GM19023 (cell line): Measurements from ENCODE around the gene CPS1.

Experiments used
- ATAC-seq: cut with Tn5 transposase; IDR thresholded peaks from one replicate; pipeline ENCODE4 v1.9.1; 2021; ENCODE audit warnings: mild to moderate bottlenecking, moderate library complexity; ENCODE audit not compliant: unreplicated experiment

CPS1 gene

GRCh38 chr2:210604666-210605065 is 48.3 kb downstream of the CPS1 start:
- no peak for ATAC-seq

DNA sequence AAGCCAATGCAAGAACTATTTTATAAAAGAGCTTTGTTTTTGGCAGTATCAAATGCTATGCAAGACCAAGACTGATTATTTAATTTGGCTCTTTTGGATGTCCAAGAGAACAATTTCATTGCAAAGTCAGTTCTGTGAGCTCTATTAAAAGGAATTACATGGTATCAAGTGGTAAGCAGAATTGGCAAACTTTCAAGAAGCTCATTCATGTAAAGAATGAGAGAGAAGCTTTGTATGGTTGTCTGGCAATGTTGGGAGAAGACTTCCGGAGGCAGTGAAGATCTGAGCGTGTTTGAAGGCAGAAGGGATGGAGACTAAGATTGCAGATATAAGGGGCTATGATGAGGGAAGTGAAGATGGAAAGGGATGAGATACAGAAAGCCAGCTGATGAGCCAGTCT is 49.6 kb downstream of the CPS1 start:
- no peak for ATAC-seq

- ATAC-seq: no peak
Measured at GRCh38 chr2:210611466-210611865, 55.1 kb downstream of the CPS1 start.

DNA sequence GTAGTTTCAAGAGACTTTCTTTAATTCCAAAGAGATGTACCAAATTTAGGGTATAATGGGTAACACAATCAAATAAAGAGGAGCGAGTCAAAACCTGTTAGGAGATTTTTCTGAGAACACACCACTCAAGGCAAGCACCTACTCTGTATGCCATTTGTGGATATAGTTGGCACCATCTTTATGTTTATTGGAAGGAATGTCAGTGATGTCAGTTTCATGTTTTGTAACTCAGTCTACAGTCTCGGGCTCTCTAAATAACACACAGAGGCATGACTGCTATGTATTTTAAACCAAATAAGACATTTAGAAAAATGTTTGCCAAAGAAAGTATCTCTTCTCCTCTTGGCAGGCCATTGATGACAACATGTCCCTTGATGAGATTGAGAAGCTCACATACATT is 59.7 kb downstream of the CPS1 start:
- no peak for ATAC-seq

GRCh38 chr2:210617318-210617717 is 60.9 kb downstream of the CPS1 start:
- no peak for ATAC-seq

GRCh38 chr2:210617732-210618330 is 61.4 kb downstream of the CPS1 start:
- ATAC-seq: no peak

DNA sequence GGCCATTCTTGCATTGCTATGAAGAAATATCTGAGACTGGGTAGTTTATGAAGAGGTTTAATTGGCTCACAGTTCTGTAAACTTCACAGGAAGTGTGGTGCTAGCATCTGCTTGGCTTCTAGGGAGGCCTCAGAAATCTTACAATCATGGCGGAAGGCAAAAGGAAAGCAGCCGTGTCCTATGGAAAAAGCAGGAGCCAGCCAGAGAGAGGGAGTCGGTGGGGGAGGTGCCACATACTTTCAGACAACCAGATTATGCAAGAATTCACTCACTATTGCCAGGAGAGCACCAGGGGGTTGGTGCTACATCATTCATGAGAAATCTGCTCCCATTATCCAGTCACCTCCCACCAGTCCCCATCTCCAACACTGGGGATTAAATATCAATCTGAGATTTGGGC is 64.1 kb downstream of the CPS1 start:
- no peak for ATAC-seq

DNA sequence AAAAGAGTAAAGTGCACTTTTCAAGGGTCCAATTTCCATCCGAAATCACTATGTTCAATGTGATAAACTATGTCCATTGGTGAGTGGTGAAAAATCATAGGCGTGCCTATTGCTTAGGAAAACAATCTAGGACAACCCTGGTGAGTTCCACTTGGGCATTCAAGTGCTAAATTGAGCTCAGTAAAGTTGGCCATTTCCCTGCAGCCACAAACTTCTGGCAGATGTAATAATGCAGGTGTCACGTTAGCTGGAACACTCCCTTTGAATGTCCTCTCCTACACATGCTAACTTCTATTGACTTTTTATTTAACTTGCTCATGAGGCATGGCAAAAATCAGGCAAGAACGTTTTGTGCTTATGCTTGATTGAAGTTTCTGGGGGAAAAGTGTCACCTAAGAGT is 67.1 kb downstream of the CPS1 start:
- ATAC-seq: no peak

DNA sequence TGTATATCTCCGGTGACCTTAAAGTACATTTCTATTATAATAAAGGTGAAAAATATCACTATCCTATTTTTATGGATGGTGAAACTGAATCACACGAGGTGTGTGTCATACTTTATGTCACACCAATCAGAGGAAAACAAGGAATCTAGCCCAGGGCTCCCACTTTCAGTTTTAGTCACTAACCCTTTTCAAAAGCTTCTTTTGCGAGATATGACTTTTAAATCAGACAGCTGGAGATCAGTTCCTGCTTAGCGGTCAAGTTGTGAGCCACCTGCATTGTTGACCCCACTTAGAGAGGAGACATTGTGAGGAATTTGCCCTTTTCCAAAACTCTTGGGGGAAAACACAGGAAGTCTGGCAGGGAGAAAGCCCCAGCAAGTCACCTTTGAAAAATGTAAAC is 70.5 kb downstream of the CPS1 start:
- ATAC-seq: no peak

- ATAC-seq: no peak
Measured at GRCh38 chr2:210630873-210631560, 74.6 kb downstream of the CPS1 start.

DNA sequence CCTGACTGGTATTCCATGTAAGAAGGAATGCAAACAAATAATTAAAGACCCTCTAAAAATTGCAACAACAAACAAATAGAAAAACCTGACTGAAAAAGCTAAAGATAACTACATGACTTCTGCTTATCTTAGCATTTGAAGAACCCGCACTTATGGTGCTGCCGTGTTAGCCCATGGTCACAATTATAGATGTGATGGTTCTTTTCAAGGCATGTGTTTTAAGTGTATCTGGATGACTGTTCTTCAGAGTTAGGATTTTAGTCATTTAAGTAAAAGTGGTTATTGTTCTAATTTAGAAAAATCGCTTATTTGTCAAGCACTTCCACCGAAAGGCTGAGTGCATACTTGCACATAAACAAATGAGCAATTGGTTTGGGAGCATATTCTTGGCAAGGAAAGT is 77.3 kb downstream of the CPS1 start:
- no peak for ATAC-seq

GRCh38 chr2:210635257-210635656 is 78.9 kb downstream of the CPS1 start:
- no peak for ATAC-seq

- no peak for ATAC-seq
Measured at GRCh38 chr2:210642333-210642732, 85.9 kb downstream of the CPS1 start.

GRCh38 chr2:210647151-210647550 is 90.8 kb downstream of the CPS1 start:
- no peak for ATAC-seq

- ATAC-seq: no peak
Measured at GRCh38 chr2:210654091-210654490, 97.7 kb downstream of the CPS1 start.

DNA sequence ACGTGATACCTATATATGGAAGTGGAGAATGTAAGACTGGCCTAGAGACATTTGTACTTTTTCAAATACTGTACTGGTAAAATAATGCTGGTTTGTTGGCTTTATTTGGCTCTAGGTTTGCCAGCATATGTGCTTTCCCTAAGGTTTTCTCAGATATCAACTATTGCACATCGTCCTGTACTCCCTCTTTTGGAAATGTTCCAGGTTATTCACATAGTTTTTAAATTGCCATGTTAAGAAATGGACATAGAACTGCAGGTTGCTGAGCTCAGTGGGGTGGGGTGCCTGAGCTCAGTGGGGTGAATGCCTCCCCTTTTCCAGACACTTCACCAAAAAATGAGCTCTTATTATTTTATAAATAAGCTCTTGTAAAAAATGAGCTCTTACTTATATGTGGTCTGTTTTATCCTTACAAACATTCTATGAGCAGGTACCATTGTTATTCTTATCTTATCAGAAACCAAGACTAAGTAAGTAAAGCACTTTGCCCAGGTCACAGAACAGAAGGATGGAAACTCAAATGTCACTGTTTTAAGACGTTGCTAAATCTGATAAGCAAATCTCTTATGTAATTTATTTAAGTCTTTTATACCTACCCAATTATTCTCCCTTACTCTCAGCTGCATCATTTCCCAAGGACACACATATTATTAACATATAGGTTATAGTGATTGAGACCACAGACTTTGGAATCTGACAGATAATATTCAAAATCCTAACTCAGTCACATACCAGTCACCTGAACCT is 99.0 kb downstream of the CPS1 start:
- no peak for ATAC-seq

DNA sequence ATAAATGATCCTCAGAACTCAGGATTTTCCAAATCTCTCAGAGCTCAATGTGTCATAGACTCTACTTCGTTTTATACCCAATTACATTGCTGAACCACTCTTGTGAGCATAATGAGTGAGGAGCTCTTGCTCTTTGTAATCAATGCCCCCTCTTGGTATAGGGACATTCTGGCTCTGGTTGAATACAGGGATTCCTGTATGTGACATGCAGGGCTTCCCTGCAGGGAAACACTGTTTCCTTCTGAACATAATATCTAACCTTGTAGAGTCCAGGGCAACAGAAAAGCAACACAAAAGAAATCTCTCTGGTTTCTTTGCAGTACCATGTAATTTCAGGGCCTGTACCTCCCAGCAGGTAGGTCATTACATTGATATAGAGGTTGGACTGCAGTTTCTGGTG is 101.5 kb downstream of the CPS1 start:
- no peak for ATAC-seq

DNA sequence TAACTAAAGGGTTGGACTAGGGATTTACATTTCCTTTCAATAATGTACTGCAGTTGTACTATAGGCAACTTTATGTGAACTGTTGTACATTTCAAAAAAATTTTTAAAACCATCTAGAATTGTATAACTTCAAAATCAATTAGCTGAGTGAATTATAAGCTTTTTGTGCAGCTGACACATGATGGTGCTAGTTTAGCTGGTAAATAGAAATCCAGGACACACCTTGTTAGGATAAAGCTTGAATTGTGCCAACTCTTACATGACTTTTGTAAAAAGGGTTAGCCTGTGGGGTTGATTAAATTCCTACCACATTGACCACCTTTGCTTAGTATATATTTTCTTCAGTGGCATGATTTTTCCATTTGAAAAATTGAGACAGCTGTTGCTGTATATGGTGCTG is 104.4 kb downstream of the CPS1 start:
- no peak for ATAC-seq

- ATAC-seq: no peak
Measured at GRCh38 chr2:210662560-210662959, 106.2 kb downstream of the CPS1 start.

DNA sequence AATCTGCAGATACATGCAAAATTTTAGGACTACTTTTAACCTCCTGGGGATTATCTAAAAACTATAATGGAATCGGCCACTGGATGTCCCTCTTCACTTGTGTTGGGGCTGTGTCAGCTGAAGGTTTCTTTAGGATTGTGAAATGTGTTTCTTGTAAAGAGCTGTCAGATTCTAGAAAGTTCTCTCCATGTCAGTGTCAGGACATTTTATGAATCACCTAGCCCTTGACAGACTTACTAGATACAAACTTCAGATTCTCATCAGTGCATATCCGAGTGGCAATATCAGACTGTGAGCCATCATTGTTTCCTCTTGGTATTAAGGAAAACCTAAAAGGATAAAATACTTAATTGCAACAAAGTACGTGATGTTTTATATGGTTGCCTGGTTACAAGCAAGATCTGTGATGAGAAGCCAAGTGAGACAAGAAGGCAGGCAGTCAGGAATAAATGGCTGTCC is 107.3 kb downstream of the CPS1 start:
- no peak for ATAC-seq

DNA sequence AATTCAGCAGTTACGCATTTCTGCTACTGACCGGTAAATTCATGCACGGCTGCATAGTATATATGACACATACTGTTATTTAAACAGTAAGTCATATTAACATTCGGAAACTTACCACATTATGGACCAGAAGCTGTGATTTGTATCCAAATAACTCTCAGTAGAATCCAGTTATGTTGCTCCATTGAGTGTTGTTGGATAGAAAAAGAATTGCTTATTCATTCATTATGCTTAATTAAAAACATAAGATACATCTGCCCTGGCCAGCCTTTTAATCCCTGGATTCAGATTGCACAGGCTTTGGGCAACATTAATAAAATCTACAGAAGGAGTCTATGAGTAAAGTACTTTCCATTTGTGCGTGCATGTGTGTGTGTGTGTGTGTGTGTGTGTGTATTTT is 111.3 kb downstream of the CPS1 start:
- no peak for ATAC-seq

- ATAC-seq: no peak
Measured at GRCh38 chr2:210671065-210671464, 114.7 kb downstream of the CPS1 start.
